Fibroblast of lung (primary cell): ENCODE results near the gene HOPX.

Experiments
- EZH2 ChIP-seq: IDR thresholded peaks from 2 replicates; pipeline ENCODE4 v1.5.1; 2012; ENCODE audit warnings: low read length, control low read depth, mild to moderate bottlenecking; ENCODE audit errors: missing control alignments
- TF ChIP-seq, protein P1 (sequence below), 2 donors: IDR thresholded peaks in 1 of 2; conservative IDR thresholded peaks in 1 of 2; 1 replicate in 1 of 2; 2 replicates in 1 of 2; pipeline ENCODE4 v1.5.1; 2011 to 2012; ENCODE audit warnings: low read length in 2 of 2, control low read depth in 1 of 2, inconsistent platforms in 1 of 2, low read depth in 1 of 2, mild to moderate bottlenecking in 1 of 2

DNA sequence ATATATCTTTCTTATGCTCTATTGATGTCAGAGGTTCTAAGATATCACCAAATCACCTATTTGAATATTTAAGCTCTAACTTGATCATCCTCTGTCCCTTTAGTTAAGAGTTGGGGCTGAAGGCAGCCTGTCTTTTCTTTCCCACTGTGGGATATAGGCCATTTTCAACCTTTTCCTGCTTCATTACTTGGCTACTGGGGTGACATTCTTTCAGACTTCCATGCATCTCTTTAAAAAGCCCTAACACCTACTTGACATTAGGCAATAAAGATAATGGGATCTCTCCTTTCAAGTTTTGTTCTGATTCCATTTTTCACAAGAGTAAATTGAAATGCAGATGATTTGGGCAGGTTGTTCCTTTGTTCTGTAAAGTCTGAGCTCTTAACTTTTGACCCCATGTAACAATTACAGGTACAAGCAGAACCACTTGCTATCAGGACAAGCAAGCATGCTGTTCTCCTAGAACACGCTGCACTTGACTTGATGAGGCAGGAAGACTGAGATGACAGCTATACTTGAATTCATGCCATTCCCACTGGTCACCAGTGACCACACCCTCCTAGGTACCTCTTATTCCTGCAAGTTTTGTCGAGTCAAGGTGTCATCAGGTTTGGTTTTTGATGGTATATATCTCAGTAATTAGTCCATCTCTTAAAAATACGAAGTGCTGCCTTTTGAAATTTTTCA, 18.2 kb downstream of the HOPX start:
- TF ChIP-seq, protein P1, sequence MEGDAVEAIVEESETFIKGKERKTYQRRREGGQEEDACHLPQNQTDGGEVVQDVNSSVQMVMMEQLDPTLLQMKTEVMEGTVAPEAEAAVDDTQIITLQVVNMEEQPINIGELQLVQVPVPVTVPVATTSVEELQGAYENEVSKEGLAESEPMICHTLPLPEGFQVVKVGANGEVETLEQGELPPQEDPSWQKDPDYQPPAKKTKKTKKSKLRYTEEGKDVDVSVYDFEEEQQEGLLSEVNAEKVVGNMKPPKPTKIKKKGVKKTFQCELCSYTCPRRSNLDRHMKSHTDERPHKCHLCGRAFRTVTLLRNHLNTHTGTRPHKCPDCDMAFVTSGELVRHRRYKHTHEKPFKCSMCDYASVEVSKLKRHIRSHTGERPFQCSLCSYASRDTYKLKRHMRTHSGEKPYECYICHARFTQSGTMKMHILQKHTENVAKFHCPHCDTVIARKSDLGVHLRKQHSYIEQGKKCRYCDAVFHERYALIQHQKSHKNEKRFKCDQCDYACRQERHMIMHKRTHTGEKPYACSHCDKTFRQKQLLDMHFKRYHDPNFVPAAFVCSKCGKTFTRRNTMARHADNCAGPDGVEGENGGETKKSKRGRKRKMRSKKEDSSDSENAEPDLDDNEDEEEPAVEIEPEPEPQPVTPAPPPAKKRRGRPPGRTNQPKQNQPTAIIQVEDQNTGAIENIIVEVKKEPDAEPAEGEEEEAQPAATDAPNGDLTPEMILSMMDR (conservative IDR thresholded peaks at IDR 0.05 in 1 of 2, IDR thresholded peaks at IDR 0.05 in 1 of 2; ENCODE audit: low read depth in 1 of 2, low read length in 2 of 2) = no peak
- TF ChIP-seq EZH2 = no peak
